Measurements from ENCODE around the gene CARD11.

CARD11 gene

GRCh38 chr7:3043544-3044371 lies at the start of gene CARD11:
Gene CARD11 (minus strand): TSS chr7:3043867. CDS start chr7:2958506, 85,361 bp downstream.
- no peak for DNase-seq

GRCh38 chr7:3092468-3092867 lies 48.8 kb upstream of the CARD11 start:
- DNase-seq = no peak

DNA sequence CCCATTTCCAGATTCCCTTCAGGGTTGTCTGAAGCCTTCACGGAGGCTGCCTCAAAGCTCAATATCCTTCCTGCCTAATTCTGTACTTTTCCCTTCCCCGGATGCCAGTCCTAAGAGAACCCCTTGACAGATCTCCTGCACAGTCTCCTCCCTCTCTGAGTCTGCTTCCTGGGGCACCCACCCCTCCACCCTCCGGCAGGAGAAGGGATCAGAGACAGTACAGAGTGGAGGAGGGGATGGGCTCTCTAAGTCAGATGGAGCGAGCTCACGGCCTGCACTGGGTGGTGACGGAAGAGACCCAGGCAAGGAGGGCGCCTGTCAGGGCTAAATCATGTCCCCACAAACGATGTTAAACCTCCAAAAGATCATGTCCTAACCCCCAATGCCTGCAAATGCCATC lies 48.0 kb upstream of the CARD11 start:
- DNase-seq = no peak

GRCh38 chr7:3089493-3089892 lies 45.8 kb upstream of the CARD11 start:
- DNase-seq = no peak

DNA sequence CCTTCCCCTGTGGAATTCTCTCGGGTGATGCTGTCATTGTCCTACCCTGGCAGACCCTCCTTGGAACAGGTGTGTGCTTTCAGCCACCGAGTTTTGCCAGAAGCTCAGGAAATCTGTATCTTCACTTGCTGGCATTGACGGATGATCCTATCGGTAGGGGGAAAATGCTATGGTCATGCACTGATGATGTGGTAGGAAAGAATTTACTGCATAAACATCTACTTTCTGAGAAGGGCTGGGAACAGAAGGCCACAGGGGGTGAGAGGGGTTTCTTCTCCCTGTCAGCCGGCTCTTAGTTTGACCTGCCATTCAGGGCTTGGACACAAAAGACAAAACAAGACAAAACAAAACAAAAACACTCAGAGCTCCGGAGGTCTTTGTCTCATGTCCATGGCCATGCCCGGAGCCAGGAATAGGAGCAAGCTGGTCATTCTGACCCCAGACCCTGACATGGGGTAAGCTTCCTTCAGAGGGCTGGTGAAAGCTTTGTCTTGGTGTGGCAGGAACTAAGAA lies 43.6 kb upstream of the CARD11 start:
- no peak for DNase-seq

GRCh38 chr7:3083350-3083749 lies 39.7 kb upstream of the CARD11 start:
- DNase-seq = no peak

- no peak for DNase-seq
These were observed 39.2 kb upstream of the CARD11 start for GRCh38 chr7:3082831-3083230.

- no peak for DNase-seq
These were observed 38.7 kb upstream of the CARD11 start for GRCh38 chr7:3082386-3082785.

- DNase-seq = no peak
These were observed 36.4 kb upstream of the CARD11 start for GRCh38 chr7:3080106-3080505.

DNA sequence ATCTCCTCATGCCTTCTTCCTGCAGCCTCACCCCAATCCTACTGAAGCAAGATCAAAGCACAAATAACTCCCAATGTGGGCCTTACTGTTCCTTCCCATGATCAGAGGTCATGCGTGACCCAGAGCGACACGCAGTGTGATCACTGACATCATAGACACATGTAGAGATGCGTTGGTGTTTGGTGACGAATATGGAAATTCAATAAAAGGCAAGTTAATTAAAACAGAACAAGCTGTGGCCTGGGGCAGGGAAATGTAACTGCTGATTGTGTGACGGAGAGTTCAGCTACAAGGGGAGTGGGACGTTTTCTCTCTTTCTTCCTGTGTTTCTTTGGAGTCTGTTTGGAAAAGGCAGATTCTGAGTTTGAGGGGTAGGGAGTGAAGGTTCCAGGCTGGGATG lies 34.8 kb upstream of the CARD11 start:
- DNase-seq = no peak

GRCh38 chr7:3076700-3077099 lies 33.0 kb upstream of the CARD11 start:
- no peak for DNase-seq

DNA sequence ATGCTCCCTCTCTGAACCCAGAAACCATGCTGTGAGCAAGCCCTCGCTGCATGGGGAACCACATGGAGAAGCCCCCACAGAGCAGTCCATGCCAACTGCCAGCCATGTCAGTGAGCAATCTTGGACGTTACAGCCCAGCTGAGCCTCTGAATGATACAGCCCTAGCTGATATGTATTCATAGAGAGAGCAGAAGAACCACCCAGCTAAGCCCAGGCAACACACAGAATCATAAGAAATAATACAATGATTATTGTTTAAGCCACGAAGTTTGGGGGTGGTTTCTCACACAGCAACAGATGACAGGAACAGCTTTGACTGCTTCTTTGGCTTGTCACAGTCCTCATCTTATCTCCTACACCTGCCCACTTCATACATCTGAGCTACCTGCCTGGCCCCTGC lies 32.5 kb upstream of the CARD11 start:
- DNase-seq = no peak

- DNase-seq = no peak
These were observed 31.8 kb upstream of the CARD11 start for GRCh38 chr7:3075441-3075840.

DNA sequence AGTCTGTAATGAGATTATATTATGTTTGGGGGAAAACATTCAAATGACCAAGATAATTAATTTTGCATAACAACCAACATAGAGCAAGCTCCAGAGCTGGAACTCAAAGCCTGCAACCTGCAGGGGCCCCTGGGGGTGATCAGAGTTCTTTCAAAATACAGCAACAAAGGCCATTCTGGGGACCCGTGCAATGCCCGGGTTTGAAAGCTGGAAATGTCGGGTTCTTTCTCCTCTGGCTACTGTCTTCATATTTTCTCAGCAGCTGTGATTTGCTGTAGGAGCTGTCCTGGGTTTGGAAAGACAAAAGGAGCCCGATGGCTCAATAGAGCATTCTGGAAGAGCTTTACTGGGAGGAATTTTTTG lies 30.8 kb upstream of the CARD11 start:
- no peak for DNase-seq

DNA sequence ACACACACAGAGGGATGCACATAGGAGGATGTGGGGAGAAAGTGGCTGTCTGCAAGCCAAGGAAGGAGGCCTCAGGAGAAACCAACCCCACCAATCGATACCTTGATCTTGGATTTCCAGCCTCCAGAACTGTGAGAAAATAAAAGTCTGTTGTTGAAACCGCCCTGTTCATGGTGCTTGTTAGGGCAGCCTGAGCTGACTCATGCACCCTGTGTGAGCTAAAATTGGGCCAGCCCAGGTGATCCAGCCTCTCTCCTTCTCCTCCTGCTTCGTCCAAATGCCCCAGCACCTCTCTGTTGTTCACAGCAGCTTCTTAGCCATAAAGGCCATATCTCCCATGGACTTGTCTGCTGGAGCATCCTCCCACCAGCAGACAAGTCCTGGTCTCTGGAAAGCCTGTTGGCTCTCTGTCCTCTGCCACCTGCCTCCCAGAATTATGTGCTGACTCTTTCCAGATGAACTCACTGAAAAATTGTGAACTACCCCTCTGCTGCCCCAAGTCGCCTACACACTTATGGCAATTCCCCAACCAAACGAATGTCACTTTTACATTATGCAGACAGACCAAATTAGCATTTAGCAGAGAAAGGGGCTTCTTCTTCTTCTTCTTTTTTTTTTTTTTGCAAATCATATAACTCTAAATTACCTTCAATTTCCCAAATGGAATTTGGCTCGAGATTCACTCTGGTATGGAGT lies 30.2 kb upstream of the CARD11 start:
- DNase-seq = no peak

- no peak for DNase-seq
These were observed 27.2 kb upstream of the CARD11 start for GRCh38 chr7:3070908-3071307.

- DNase-seq = no peak
These were observed 26.2 kb upstream of the CARD11 start for GRCh38 chr7:3069771-3070449.

DNA sequence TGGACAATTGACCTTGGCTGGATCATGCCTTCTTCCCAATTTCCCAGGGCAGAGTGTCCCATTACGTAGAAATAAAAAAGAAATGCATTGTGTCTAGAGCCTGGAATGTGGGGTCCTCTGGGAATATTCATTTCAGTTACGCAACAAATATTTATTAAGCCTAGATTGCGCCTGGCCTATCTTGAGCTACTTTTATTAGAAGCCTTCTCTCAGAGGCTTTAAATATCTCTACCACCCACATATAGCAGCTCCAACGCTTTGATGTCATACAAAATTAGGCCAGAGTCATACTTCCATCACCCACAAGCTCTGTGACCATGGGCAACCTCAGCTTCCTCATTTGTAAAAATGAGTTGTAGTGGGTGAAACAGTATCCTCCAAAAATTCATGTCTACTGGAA lies 24.9 kb upstream of the CARD11 start:
- DNase-seq = no peak

DNA sequence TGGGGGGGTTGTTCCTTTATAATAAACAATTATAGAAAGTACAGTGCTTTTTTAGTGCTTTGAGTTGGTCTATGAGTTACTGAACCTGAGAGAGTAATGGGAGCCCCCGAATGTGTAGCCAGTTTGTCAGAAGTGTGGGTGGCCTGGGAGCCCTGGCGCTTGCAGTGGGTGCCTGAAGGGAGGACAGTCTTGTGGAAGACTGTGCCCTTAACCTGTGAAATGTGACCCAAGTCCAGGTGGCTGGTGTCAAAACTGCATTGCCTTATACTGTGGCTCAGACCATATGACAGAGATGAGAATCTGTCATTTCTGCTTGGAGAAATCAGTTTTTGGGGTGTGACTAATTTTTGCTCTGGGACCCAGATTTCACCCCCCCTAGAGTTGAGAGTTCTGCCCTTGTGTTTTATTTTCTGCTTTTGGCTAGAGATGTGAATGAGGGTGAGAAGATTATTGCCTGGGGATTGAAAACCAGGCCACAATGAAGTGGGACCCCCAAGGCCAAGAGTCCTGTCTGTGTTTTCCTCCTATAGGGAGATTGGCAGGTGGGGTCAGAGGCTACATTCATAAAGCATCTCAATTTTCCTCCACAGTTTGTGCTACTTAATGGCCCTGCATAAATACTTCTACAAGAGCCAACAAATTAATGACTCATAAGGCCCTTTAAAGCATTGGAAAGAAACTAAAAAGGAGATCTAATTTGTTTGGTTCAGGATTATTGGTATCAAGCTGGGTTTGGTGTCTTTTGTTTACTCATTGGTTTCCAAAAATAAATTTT lies 24.1 kb upstream of the CARD11 start:
- DNase-seq = no peak

GRCh38 chr7:3067193-3067592 lies 23.5 kb upstream of the CARD11 start:
- DNase-seq = no peak

- no peak for DNase-seq
These were observed 22.8 kb upstream of the CARD11 start for GRCh38 chr7:3066506-3066905.

DNA sequence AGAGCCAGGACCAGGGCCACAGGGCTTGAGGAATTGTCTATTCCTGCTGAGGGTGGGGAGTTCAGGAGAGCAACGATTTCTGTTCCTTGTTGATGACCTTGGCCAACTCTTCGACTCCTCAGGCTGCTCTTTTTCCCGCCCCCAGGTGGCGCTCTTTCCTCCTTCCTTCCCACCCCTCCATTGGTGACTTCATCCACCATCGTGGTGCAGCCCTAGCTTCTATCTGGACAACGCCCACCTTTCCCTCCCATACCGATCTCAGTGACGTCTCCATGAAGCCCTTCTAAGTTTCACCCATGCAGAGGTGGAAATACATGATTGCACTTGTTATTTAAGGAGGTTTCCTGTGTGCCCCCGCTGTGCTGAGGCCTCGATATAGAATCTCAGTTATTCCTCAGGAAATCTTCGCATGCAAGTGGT lies 22.1 kb upstream of the CARD11 start:
- DNase-seq = peak in 1 of 2 experiments; percentile 16

DNA sequence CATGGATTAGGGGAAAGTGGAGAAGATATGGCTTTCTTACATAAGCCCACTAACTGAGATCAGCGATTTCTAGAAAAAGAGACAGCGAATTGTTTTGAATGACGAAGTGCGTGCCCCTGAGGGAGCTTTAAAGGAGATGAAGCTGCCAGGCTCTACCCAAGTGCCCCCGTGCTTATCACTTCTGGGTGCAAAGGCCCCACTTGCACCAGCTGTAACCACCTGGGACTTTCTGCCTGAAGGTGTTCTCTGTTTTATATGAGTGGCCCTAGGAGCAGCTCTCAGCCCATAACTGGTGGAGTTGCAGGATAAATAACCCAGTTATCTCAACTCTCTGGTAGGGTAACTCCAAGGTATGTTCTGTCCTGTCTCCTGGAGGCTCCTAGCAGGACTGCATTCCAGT lies 20.4 kb upstream of the CARD11 start:
- DNase-seq = no peak

Data from NCI-H446 (cell line).